GM12878 (cell line): ENCODE results near the gene TIGD4. TPM values are rescaled to one million over a fixed set of nuclear protein-coding genes. Genes with fewer than 3 reads are reported as not detected.
A peak's percentile ranks its signal among the peaks of the same experiment; 100 is the strongest.

ENCODE experiments used
- ATAC-seq: fragments of 200-7000 bp; cut with Tn5 transposase; 3 replicates; pipeline ENCODE4 v1.9.1; 2020; ENCODE audit warnings: mild to moderate bottlenecking, moderate library complexity
- BruUV-seq: library from RNA; stranded (reverse); fragments of 400-500 nt; replicated peaks from 2 replicates; lab custom pipeline; 2021; lab: Mats Ljungman, UMichigan
- CTCF ChIA-PET: fragments of 300-600 bp; sonication (Branson Sonifier 250); formaldehyde crosslinking; extraction: SDS; loops from one replicate; lab custom pipeline; 2021; ENCODE audit warnings: inconsistent platforms; lab: Yijun Ruan, JAX
- POLR2A ChIA-PET: fragments of 350-600 bp; formaldehyde crosslinking; extraction: SDS; loops from one replicate; lab custom pipeline; 2021; ENCODE audit warnings: inconsistent platforms; lab: Charles Lee
- RAD21 ChIA-PET: fragments of 300-600 bp; sonication (Branson Sonifier 250); formaldehyde crosslinking; loops from one replicate; lab custom pipeline; 2023; ENCODE audit warnings: antibody characterized with exemption; ENCODE audit not compliant: unreplicated experiment; lab: Charles Lee
- SMC1A ChIA-PET: fragments of 300-600 bp; sonication (Branson Sonifier 250); formaldehyde crosslinking; loops from one replicate; lab custom pipeline; 2023; ENCODE audit not compliant: unreplicated experiment, uncharacterized antibody; lab: Charles Lee
- DNase-seq: peaks from one replicate; pipeline ENCODE4 v3.0.0-alpha.2; 2011; ENCODE audit warnings: low read depth, low spot score
- FAIRE-seq: peaks from 3 replicates; lab custom pipeline; 2011; peaks lifted over from hg19 to GRCh38; lab: Jason Lieb, UNC
- H2AFZ ChIP-seq: 2 replicates; pipeline ENCODE4 v1.6.0; 2011; ENCODE audit warnings: low read depth, low read length, control low read depth; ENCODE audit not compliant: control insufficient read depth
- H3K27ac ChIP-seq: 2 replicates; pipeline ENCODE4 v1.5.1; 2011; ENCODE audit warnings: control low read depth; ENCODE audit not compliant: control insufficient read depth, insufficient read depth
- H3K27me3 ChIP-seq, 2 experiments: replicated peaks in 1 of 2; 2 replicates each; pipeline versions ENCODE4 v1.6.0 to v1.6.1; 2011; ENCODE audit warnings: low read length in 1 of 2; ENCODE audit not compliant: control insufficient read depth in 2 of 2, insufficient read depth in 2 of 2
- H3K36me3 ChIP-seq, 2 experiments: 2 replicates each; pipeline ENCODE4 v1.5.1; 2011; ENCODE audit warnings: low read length in 1 of 2; ENCODE audit not compliant: control insufficient read depth in 2 of 2, insufficient read depth in 2 of 2
- H3K4me1 ChIP-seq: 2 replicates; pipeline ENCODE4 v1.6.1; 2011; ENCODE audit warnings: mild to moderate bottlenecking, low read length, moderate library complexity, mixed read lengths; ENCODE audit not compliant: control insufficient read depth, insufficient read depth
- H3K4me2 ChIP-seq: 2 replicates; pipeline ENCODE4 v1.6.0; 2011; ENCODE audit warnings: control low read depth; ENCODE audit not compliant: control insufficient read depth, insufficient read depth
- H3K4me3 ChIP-seq: fragments of 200-600 bp; sonication (generic); 2 replicates; pipeline ENCODE4 v1.5.1; 2016
- H3K79me2 ChIP-seq: 2 replicates; pipeline ENCODE4 v1.6.0; 2011; ENCODE audit warnings: low read length; ENCODE audit not compliant: control insufficient read depth, insufficient read depth
- H3K9ac ChIP-seq: 2 replicates; pipeline ENCODE4 v1.8.0; 2011; ENCODE audit warnings: low read length, control low read depth, mixed read lengths; ENCODE audit not compliant: control insufficient read depth, insufficient read depth
- H3K9me3 ChIP-seq: replicated peaks from 3 replicates; pipeline ENCODE4 v1.5.1; 2011; ENCODE audit warnings: mild to moderate bottlenecking, low read length; ENCODE audit not compliant: control insufficient read depth, insufficient read depth
- H4K20me1 ChIP-seq: 2 replicates; pipeline ENCODE4 v1.6.0; 2011; ENCODE audit not compliant: control insufficient read depth, insufficient read depth
- CBX5 ChIP-seq: sonication (generic); IDR thresholded peaks from 2 replicates; pipeline ENCODE4 v1.6.1; 2016; ENCODE audit warnings: low read depth, moderate library complexity, mild to moderate bottlenecking, inconsistent platforms
- CTCF ChIP-seq, 3 experiments: IDR thresholded peaks in 2 of 3; conservative IDR thresholded peaks in 1 of 3; 2 replicates each; pipeline ENCODE4 v1.5.1; 2011; ENCODE audit warnings: low read depth in 3 of 3, low read length in 3 of 3, mild to moderate bottlenecking in 3 of 3, control low read depth in 2 of 3, moderate library complexity in 2 of 3, inconsistent platforms in 1 of 3, mixed read lengths in 1 of 3; ENCODE audit not compliant: control insufficient read depth in 2 of 3, insufficient read depth in 1 of 3; ENCODE audit errors: extremely low read depth in 1 of 3
- RAD21 ChIP-seq: IDR thresholded peaks from 2 replicates; pipeline ENCODE4 v1.6.1; 2011; ENCODE audit warnings: mild to moderate bottlenecking, low read depth, low read length, moderate library complexity; ENCODE audit not compliant: insufficient read depth
- RB1 ChIP-seq: fragments of 450-650 bp; formaldehyde crosslinking; IDR thresholded peaks from 2 replicates; pipeline ENCODE4 v1.6.1; 2017; ENCODE audit warnings: mild to moderate bottlenecking, borderline replicate concordance
- SKIL ChIP-seq: fragments of 450-650 bp; IDR thresholded peaks from 2 replicates; pipeline ENCODE4 v1.6.1; 2017; ENCODE audit warnings: mild to moderate bottlenecking, low read depth, inconsistent platforms; ENCODE audit not compliant: poor library complexity, severe bottlenecking
- SMARCA5 ChIP-seq: fragments of 450-650 bp; IDR thresholded peaks from 2 replicates; pipeline ENCODE4 v1.6.1; 2017; ENCODE audit warnings: mild to moderate bottlenecking
- SMC3 ChIP-seq: IDR thresholded peaks from 2 replicates; pipeline ENCODE4 v1.6.1; 2011; ENCODE audit warnings: low read length, improper control_type of control experiment, borderline replicate concordance
- ZNF24 ChIP-seq: fragments of 450-650 bp; IDR thresholded peaks from 2 replicates; pipeline ENCODE4 v1.6.1; 2017; ENCODE audit warnings: antibody characterized with exemption, mild to moderate bottlenecking
- WGBS: methylation state at CpG from one replicate; pipeline ENCODE4 v1.1.6; 2016; ENCODE audit warnings: low lambda C conversion rate; ENCODE audit not compliant: insufficient replicate concordance, insufficient coverage; ENCODE audit errors: missing lambda C conversion rate; 5-methylcytosine and 5-hydroxymethylcytosine counted together
- in situ Hi-C: fragments of 300-500 bp; cut with MboI; formaldehyde crosslinking; loops from 9 replicates; pipeline ENCODE4 v1.14.3; 2018; ENCODE audit warnings: mixed read lengths
- intact Hi-C: fragments of 100-400 bp; cut with micrococcal nuclease; formaldehyde crosslinking; loops from one replicate; pipeline ENCODE4 v1.14.2; 2022; ENCODE audit not compliant: unreplicated experiment
- polyA plus RNA-seq, 11 experiments: library from polyadenylated mRNA; depleted of rRNA in 4 of 11; unstranded in 6 of 11; stranded (reverse) in 5 of 11; fragments of >200 nt; fragmentation: Nextera tagmentation in 4 of 11; fragmentation: Illumina TruSeq in 1 of 11; extraction: Ambion mirVana in 4 of 11; extraction: Trizol in 1 of 11; gene quantifications; 1 replicate in 1 of 11; 2 replicates in 10 of 11; pipeline versions ENCODE4 v1.2.1 to v1.2.3, GENCODE V29; 2011 to 2016; ENCODE audit warnings: inconsistent platforms in 2 of 11, missing spikeins in 2 of 11, low read depth in 1 of 11
- total RNA-seq, 4 experiments: library from RNA; depleted of rRNA in 3 of 4; stranded (reverse); fragments of >200 nt in 3 of 4; fragmentation: Illumina TruSeq in 1 of 4; extraction: Trizol in 1 of 4; gene quantifications; 2 replicates each; pipeline versions ENCODE4 v1.2.1 to v1.2.3, GENCODE V29; 2013 to 2021

TIGD4 gene
- total and polyA plus RNA-seq, 10 of the 15 experiments (the other 5 are each of a cell fraction or from before 2014, with no cell fraction given) = 0.20 to 1.6 (median 0.48) TPM

GRCh38 chr4:152735396-152735859, 44.1 kb downstream of the TIGD4 start:
- H4K20me1 ChIP-seq = no peaks in the 10 kb centered on the region
- no peak overlapping the region for H3K4me2 ChIP-seq
- TF ChIP-seq SMARCA5 = 0 out of 2 replicates have a peak, but pooled peaks have one; percentile 23
- peak; percentile 84; the same call in 1 of the 2 replicates for TF ChIP-seq SMC3
- TF ChIP-seq ZNF24 = no peak
- no peak for TF ChIP-seq SKIL
- 0 out of 2 replicates have a peak, but pooled peaks have one; percentile 40 for TF ChIP-seq CBX5
- TF ChIP-seq RB1 = peak; percentile 25; the same call in 1 of the 2 replicates
- peak; percentile 85 for TF ChIP-seq RAD21
- peak; percentile 58 to 71 (median 60); a peak in 5 of 6 replicates for TF ChIP-seq CTCF (IDR thresholded peaks at IDR 0.05 in 2 of 3, conservative IDR thresholded peaks at IDR 0.05 in 1 of 3; ENCODE audit: control insufficient read depth in 2 of 3, extremely low read depth in 1 of 3, insufficient read depth in 1 of 3, low read depth in 3 of 3, low read length in 3 of 3)
- ChIA-PET SMC1A (interaction anchor here (0.6 to 11.8 kb wide), 33 partner anchors 26 to 933 kb away, joined by 3 to 152 read pairs (median 5); partner anchors contain the start of gene TMEM154), RAD21 (interaction anchor here (0.6 to 4.6 kb wide), 25 partner anchors 13 to 391 kb away, joined by 3 to 56 read pairs (median 4); partner anchors contain the start of genes ARFIP1, FBXW7, TIGD4 and TMEM154), POLR2A (interaction anchor here (0.8 to 1.6 kb wide), 2 partner anchors 37 to 234 kb away, joined by 4 to 5 read pairs; no protein-coding TSS in a partner anchor), CTCF (interaction anchor here (0.5 to 5.7 kb wide), 51 partner anchors 8 to 514 kb away, joined by 3 to 105 read pairs (median 5); partner anchors contain the start of genes ARFIP1, TIGD4 and TMEM154)
- no peak overlapping the region for H3K9ac ChIP-seq
- no peak overlapping the region for H3K4me3 ChIP-seq
- H3K4me1 ChIP-seq = peaks cover 8% of the 10 kb centered on the region; the same call in 1 of the 2 replicates
- intact Hi-C loops = loop anchor here (1.0 to 2.0 kb wide), 5 partner anchors 39 to 327 kb away; no protein-coding TSS in a partner anchor
- H3K79me2 ChIP-seq = no peaks in the 10 kb centered on the region
- H3K9me3 ChIP-seq = no peaks in the 10 kb centered on the region
- DNase-seq (peak; percentile 32), ATAC-seq (peak; percentile 81), FAIRE-seq (peak; percentile 23)
- no peaks in the 10 kb centered on the region for H3K36me3 ChIP-seq
- in situ Hi-C loops = no loop called here
- BruUV-seq = no TSS peak
- H2AFZ ChIP-seq = no peak overlapping the region
- WGBS = 0% methylated on average over 2 of the region's 2 CpGs
- H3K27ac ChIP-seq = no peak overlapping the region
- H3K27me3 ChIP-seq = no peaks in the 10 kb centered on the region
